Kidney epithelial cell (primary cell): Measurements from ENCODE around the gene BIRC7. TPM values are rescaled to one million over a fixed set of nuclear protein-coding genes. Genes with fewer than 3 reads are reported as not detected.

ENCODE experiments used
- DNase-seq: peaks from one replicate; pipeline ENCODE4 v3.0.0-alpha.2; 2010; ENCODE audit warnings: low read depth
- H3K27me3 ChIP-seq: 2 replicates; pipeline ENCODE4 v1.6.0; 2011; ENCODE audit warnings: low read length; ENCODE audit not compliant: control insufficient read depth, insufficient read depth
- H3K36me3 ChIP-seq: 2 replicates; pipeline ENCODE4 v1.5.1; 2011; ENCODE audit warnings: low read length; ENCODE audit not compliant: control insufficient read depth, insufficient read depth
- H3K4me3 ChIP-seq: 2 replicates; pipeline ENCODE4 v1.5.1; 2011; ENCODE audit warnings: low read depth, mild to moderate bottlenecking, control low read depth, low read length
- total RNA-seq: library from RNA; depleted of rRNA; stranded (reverse); fragments of >200 nt; gene quantifications from 2 replicates; pipeline ENCODE4 v1.2.3, GENCODE V29; 2015
- TF ChIP-seq, protein P1 (sequence below): IDR thresholded peaks from 2 replicates; pipeline ENCODE4 v1.5.1; 2011; ENCODE audit warnings: mild to moderate bottlenecking, moderate library complexity, low read length, control low read depth, inconsistent platforms; ENCODE audit not compliant: insufficient read depth, poor library complexity, severe bottlenecking

The BIRC7 gene
- total RNA-seq, 1 donor from 2014 or later = 12.8 TPM

DNA sequence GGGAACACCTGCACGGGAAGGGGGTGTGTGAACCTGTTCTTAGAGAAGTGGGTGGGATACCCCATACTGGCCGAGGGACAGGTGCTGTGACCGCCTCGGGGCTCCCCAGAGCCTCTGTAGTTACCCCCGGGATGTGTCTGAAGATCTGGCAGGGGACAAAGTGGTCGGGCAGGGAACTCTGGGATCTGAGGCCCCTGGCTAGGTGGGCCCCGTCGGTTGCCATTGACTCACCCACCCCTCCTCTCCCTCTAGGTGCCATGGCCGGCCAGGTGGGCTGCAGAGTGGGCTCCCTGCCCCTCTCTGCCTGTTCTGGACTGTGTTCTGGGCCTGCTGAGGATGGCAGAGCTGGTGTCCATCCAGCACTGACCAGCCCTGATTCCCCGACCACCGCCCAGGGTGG lies 4.3 kb downstream of the BIRC7 start:
- H3K36me3 ChIP-seq = no peaks in the 10 kb centered on the region
- peaks cover 2% of the 10 kb centered on the region for H3K27me3 ChIP-seq
- no peak overlapping the region for H3K4me3 ChIP-seq
- DNase-seq = no peak
- TF ChIP-seq, protein P1, sequence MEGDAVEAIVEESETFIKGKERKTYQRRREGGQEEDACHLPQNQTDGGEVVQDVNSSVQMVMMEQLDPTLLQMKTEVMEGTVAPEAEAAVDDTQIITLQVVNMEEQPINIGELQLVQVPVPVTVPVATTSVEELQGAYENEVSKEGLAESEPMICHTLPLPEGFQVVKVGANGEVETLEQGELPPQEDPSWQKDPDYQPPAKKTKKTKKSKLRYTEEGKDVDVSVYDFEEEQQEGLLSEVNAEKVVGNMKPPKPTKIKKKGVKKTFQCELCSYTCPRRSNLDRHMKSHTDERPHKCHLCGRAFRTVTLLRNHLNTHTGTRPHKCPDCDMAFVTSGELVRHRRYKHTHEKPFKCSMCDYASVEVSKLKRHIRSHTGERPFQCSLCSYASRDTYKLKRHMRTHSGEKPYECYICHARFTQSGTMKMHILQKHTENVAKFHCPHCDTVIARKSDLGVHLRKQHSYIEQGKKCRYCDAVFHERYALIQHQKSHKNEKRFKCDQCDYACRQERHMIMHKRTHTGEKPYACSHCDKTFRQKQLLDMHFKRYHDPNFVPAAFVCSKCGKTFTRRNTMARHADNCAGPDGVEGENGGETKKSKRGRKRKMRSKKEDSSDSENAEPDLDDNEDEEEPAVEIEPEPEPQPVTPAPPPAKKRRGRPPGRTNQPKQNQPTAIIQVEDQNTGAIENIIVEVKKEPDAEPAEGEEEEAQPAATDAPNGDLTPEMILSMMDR = no peak

GRCh38 chr20:63241272-63241671 lies 5.6 kb downstream of the BIRC7 start:
- no peak for DNase-seq
- H3K27me3 ChIP-seq = peaks cover 4% of the 10 kb centered on the region
- TF ChIP-seq, protein P1 = no peak
- H3K4me3 ChIP-seq = no peak overlapping the region
- H3K36me3 ChIP-seq = no peaks in the 10 kb centered on the region

DNA sequence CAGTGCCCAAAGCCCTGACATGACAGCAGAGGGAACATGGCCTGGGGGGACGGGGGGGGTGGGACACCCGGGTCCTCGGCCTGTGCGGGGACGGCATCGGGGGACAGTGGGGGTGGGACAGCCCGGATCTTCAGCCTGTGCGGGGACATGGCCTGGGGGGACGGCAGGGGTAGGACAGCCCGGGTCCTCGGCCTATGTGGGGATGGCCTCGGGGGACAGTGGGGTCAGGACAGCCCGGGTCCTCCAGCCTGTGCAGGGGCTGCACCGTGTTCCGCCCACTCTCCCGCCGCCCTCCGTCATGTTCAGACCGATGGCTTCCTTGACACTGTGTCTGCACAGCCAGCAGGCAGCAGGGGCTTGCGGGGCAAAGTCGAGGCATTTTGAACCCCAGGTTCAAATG lies 7.0 kb downstream of the BIRC7 start:
- Histone ChIP-seq H3K36me3 (no peaks in the 10 kb centered on the region), H3K27me3 (peaks cover 4% of the 10 kb centered on the region), H3K4me3 (no peak overlapping the region)
- DNase-seq = no peak
- TF ChIP-seq, protein P1 = no peak

DNA sequence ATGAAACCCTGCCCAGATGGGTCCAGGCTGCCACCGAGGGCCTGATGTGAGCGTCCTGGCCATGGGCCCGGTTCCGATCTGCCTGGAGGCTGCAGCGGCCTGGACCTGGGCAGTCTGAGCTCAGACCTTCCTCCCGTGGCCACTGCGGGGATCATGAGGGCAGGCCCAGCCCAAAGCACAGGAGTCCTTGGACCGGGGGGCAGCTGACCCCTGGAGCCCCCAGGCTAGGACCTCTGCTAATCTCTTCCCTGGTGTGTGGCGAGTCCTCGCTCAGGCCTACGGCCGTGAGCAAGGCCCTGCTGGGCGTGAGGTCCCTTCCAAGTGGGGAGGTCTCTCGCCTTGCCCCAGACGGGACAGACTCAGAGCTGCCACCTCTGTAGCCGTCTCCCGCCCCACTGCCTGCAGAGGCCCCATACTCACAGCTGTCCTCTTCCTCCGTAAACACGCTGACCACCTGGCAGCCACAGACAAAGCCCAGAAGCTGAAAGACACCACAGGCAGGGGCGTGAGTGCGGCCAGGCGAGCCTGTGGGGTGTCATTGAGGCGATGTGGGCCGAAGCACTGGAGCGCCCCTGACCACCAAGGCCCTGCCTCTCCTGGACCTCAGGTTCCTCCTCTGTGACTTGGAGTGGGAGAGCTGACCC lies 8.0 kb downstream of the BIRC7 start:
- TF ChIP-seq, protein P1 = no peak
- H3K36me3 ChIP-seq = no peaks in the 10 kb centered on the region
- H3K27me3 ChIP-seq = peaks cover 8% of the 10 kb centered on the region
- no peak overlapping the region for H3K4me3 ChIP-seq
- DNase-seq = no peak

DNA sequence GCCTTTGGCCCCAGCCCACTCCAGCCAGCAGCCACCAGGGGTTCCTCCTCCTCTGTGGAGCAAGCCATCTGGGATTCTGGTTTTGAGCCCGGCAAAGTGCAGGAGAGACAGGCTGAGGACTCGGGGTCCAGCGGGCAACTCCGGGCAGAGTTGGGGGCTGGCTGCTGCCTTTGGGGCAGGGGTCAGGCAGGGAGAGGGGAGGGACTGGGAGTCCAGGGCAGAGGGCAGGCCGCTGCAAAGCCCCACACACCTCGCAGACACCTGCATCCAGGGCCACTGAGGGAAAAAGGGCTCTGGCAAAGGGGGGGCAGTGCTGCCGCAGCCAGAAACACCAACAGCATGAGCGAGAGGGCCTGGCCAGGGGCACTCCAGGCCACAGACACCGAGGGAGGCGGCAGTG lies 8.8 kb downstream of the BIRC7 start:
- H3K4me3 ChIP-seq = no peak overlapping the region
- H3K27me3 ChIP-seq = peaks cover 11% of the 10 kb centered on the region
- TF ChIP-seq, protein P1 = no peak
- no peaks in the 10 kb centered on the region for H3K36me3 ChIP-seq
- no peak for DNase-seq
